Measurements from ENCODE around the gene CFAP20DC. TPM values are rescaled to one million over a fixed set of nuclear protein-coding genes. Genes with fewer than 3 reads are reported as not detected.
A peak's percentile ranks its signal among the peaks of the same experiment; 100 is the strongest.

CFAP20DC gene
- total RNA-seq, 1 donor from 2014 or later = 8.2 TPM

DNA sequence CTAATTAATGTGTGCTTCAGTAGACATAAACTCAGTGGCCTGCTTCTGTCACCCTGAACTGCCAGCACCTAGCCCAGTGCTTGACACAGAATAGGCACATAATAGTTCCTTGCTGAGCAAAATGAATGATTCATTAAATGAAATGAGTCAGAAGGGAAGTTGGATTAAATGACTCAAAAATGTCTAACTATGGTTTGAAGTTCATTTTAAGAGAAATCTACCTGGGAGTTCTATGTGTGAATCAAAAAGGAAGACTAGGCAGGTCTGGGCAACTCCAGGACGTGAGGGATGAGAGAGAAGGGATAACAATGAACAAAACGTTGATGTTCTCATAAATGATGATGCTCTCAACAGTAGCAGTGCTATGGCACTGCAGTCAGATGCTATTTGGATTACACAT is 175.0 kb downstream of the CFAP20DC start:
- Histone ChIP-seq H3K36me3 (ENCODE audit: control insufficient read depth, insufficient read depth, low read length) (no peaks in the 10 kb centered on the region), H3K4me3 (ENCODE audit: low read depth, low read length) (no peak overlapping the region), H3K27me3 (ENCODE audit: control insufficient read depth, insufficient read depth, low read length) (no peaks in the 10 kb centered on the region)
- DNase-seq (ENCODE audit: low read depth) = peak; percentile 18
- TF ChIP-seq, protein P1, sequence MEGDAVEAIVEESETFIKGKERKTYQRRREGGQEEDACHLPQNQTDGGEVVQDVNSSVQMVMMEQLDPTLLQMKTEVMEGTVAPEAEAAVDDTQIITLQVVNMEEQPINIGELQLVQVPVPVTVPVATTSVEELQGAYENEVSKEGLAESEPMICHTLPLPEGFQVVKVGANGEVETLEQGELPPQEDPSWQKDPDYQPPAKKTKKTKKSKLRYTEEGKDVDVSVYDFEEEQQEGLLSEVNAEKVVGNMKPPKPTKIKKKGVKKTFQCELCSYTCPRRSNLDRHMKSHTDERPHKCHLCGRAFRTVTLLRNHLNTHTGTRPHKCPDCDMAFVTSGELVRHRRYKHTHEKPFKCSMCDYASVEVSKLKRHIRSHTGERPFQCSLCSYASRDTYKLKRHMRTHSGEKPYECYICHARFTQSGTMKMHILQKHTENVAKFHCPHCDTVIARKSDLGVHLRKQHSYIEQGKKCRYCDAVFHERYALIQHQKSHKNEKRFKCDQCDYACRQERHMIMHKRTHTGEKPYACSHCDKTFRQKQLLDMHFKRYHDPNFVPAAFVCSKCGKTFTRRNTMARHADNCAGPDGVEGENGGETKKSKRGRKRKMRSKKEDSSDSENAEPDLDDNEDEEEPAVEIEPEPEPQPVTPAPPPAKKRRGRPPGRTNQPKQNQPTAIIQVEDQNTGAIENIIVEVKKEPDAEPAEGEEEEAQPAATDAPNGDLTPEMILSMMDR (IDR thresholded peaks at IDR 0.05; ENCODE audit: insufficient read depth, low read length, poor library complexity, severe bottlenecking) = no peak

GRCh38 chr3:58874248-58874741 is 175.5 kb downstream of the CFAP20DC start:
- H3K36me3 ChIP-seq (ENCODE audit: control insufficient read depth, insufficient read depth, low read length) = no peaks in the 10 kb centered on the region
- TF ChIP-seq, protein P1 (IDR thresholded peaks at IDR 0.05; ENCODE audit: insufficient read depth, low read length, poor library complexity, severe bottlenecking) = no peak
- H3K4me3 ChIP-seq (ENCODE audit: low read depth, low read length) = no peak overlapping the region
- H3K27me3 ChIP-seq (ENCODE audit: control insufficient read depth, insufficient read depth, low read length) = no peaks in the 10 kb centered on the region
- no peak for DNase-seq (ENCODE audit: low read depth)

- no peaks in the 10 kb centered on the region for H3K27me3 ChIP-seq (ENCODE audit: control insufficient read depth, insufficient read depth, low read length)
- TF ChIP-seq, protein P1 (IDR thresholded peaks at IDR 0.05; ENCODE audit: insufficient read depth, low read length, poor library complexity, severe bottlenecking) = no peak
- no peak for DNase-seq (ENCODE audit: low read depth)
- no peak overlapping the region for H3K4me3 ChIP-seq (ENCODE audit: low read depth, low read length)
- H3K36me3 ChIP-seq (ENCODE audit: control insufficient read depth, insufficient read depth, low read length) = no peaks in the 10 kb centered on the region
Observed at GRCh38 chr3:58868097-58868779, 181.6 kb downstream of the CFAP20DC start.

DNA sequence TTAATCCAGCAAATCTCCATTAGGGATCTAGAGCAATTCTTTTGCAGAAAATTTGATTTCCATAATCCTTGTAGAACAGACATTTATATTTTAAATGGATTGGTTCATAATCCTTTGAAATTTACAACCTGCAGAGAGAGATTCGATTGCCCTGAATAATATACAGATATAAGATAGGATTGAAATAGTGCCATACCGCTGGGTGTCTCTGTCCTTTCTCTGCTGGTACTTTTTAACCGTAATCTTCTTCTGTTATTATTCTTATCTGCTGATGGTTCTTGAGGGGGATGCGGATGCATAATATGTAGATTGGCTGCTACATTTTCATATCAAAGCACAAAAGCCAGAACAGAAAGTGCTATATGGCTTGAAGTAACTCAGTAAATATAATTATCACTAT is 182.2 kb downstream of the CFAP20DC start:
- Histone ChIP-seq H3K4me3 (ENCODE audit: low read depth, low read length) (no peak overlapping the region), H3K36me3 (ENCODE audit: control insufficient read depth, insufficient read depth, low read length) (no peaks in the 10 kb centered on the region), H3K27me3 (ENCODE audit: control insufficient read depth, insufficient read depth, low read length) (no peaks in the 10 kb centered on the region)
- TF ChIP-seq, protein P1 (IDR thresholded peaks at IDR 0.05; ENCODE audit: insufficient read depth, low read length, poor library complexity, severe bottlenecking) = no peak
- DNase-seq (ENCODE audit: low read depth) = no peak

DNA sequence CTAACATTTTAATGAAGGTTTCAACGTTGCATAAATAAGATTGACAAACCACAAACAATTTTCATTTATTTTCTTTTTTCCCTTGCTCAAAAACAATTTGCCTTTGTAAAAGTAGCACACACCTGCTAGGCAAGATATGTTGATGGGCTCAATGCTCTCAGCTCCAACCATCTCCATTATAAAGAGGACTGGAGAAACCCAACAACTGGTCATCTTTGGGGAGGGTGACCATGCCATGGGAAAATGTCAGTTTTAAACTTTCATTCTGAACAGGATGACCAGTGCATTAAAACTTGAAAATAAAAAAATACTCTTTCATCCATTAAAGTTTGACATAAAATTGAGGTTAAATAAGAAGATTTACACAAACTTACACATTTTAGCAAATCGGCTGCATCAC is 183.7 kb downstream of the CFAP20DC start:
- no peak overlapping the region for H3K4me3 ChIP-seq (ENCODE audit: low read depth, low read length)
- TF ChIP-seq, protein P1 (IDR thresholded peaks at IDR 0.05; ENCODE audit: insufficient read depth, low read length, poor library complexity, severe bottlenecking) = no peak
- H3K36me3 ChIP-seq (ENCODE audit: control insufficient read depth, insufficient read depth, low read length) = no peaks in the 10 kb centered on the region
- no peak for DNase-seq (ENCODE audit: low read depth)
- no peaks in the 10 kb centered on the region for H3K27me3 ChIP-seq (ENCODE audit: control insufficient read depth, insufficient read depth, low read length)

GRCh38 chr3:58864480-58864879 is 185.3 kb downstream of the CFAP20DC start:
- no peak overlapping the region for H3K4me3 ChIP-seq (ENCODE audit: low read depth, low read length)

More at GRCh38 chr3:58864480-58864879, 185.3 kb downstream of the CFAP20DC start:
- Histone ChIP-seq H3K27me3 (ENCODE audit: control insufficient read depth, insufficient read depth, low read length) (no peaks in the 10 kb centered on the region), H3K36me3 (ENCODE audit: control insufficient read depth, insufficient read depth, low read length) (no peaks in the 10 kb centered on the region)
- TF ChIP-seq, protein P1 (IDR thresholded peaks at IDR 0.05; ENCODE audit: insufficient read depth, low read length, poor library complexity, severe bottlenecking) = no peak
- DNase-seq (ENCODE audit: low read depth) = no peak
